Activated T-cell treated with anti-CD3 and anti-CD28 coated beads, Interleukin-2, amount 50 U/mL, for 48 hours (primary cell): ENCODE measurements around the gene SKIC3.

ENCODE experiments used
- DNase-seq, 2 experiments: peaks; one replicate each; pipeline ENCODE4 v3.0.0-alpha.2; 2020

SKIC3 gene

DNA sequence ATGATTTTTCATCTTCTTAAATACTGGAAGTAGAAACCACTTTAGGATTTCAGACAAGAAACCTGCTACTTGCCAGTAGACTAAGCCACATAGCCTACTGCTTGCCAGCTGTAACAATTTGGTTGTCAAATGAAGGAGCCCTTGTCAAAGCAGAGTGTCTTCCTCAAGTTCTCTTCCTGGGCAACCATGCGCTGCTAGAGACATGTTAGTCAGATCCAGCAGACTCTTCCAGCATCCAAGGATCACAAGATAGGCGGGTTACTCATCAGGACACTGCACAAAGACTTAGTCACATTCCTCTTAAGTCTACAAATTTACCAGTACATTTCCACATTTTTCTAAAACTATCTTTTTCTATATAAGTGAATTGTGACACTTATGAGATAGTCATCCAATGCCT, 24.4 kb downstream of the SKIC3 start:
- no peak for DNase-seq

GRCh38 chr5:95528565-95528964, 26.2 kb downstream of the SKIC3 start:
- DNase-seq = no peak

- DNase-seq = no peak
Observed at GRCh38 chr5:95526871-95527270, 27.9 kb downstream of the SKIC3 start.

DNA sequence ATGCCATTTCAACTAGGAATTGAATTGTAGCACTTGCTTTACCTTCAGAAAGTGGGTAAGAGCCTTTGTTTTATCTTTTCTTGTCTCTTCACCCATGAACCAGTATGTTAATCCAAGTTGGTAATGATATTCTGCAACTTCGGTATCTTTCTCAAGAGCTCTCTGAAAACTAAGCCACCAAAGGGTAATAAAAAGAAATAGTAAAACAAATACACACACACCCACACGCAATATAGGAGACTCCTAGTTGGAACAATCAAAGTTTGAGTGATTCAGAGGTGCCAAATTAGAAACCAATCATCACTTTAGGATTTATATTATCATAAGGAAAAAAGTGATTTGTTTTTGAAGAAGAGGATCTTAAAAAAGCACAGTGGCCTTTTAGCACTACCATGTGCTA, 30.4 kb downstream of the SKIC3 start:
- DNase-seq = no peak

GRCh38 chr5:95520206-95520605, 34.6 kb downstream of the SKIC3 start:
- no peak for DNase-seq

GRCh38 chr5:95519681-95520080, 35.1 kb downstream of the SKIC3 start:
- no peak for DNase-seq

GRCh38 chr5:95519151-95519550, 35.6 kb downstream of the SKIC3 start:
- no peak for DNase-seq

GRCh38 chr5:95518417-95518816, 36.4 kb downstream of the SKIC3 start:
- no peak for DNase-seq

DNA sequence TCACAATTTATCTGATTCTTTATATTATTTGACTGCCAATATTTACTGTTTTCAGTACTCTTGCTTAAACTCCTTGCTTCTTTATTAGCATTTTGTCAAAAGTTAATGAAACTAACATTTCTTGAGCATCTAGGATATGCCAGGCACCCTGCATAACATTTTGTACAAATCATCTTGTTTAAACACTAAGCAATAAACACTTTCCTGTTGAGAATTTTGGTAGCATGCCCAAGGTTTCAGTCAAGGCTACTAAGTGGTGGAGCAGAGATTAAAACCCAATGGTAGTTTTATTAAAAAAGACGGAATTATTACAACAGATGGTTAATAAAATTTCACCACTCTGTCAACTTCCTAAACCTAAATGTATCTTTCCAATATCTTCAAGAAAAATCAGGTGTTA, 43.2 kb downstream of the SKIC3 start:
- DNase-seq = no peak

- DNase-seq = no peak
Observed at GRCh38 chr5:95508550-95508949, 46.2 kb downstream of the SKIC3 start.
